SK-N-SH treated with all-trans-retinoic acid at 6 μM for 48 hours (cell line): ENCODE measurements around the gene KLF12.

ENCODE experiments used
- ATAC-seq: fragments of 200-7000 bp; cut with Tn5 transposase; 3 replicates; pipeline ENCODE4 v1.9.1; 2020; ENCODE audit warnings: mild to moderate bottlenecking, moderate library complexity
- ARNTL ChIP-seq: fragments of 450-650 bp; formaldehyde crosslinking; IDR thresholded peaks from 2 replicates; pipeline ENCODE4 v1.5.0; 2020; ENCODE audit warnings: low read depth, mild to moderate bottlenecking, moderate library complexity, borderline replicate concordance
- BACH2 ChIP-seq: fragments of 250-450 bp; sonication (Bioruptor Pico); IDR thresholded peaks from 2 replicates; pipeline ENCODE4 v1.9.0; 2021; ENCODE audit warnings: mild to moderate bottlenecking, borderline replicate concordance
- CSDC2 ChIP-seq: fragments of 250-450 bp; sonication (Bioruptor Pico); IDR thresholded peaks from 2 replicates; pipeline ENCODE4 v1.5.0; 2020; ENCODE audit warnings: mild to moderate bottlenecking, moderate library complexity
- ESRRG ChIP-seq: fragments of 250-450 bp; sonication (Bioruptor Pico); IDR thresholded peaks from 2 replicates; pipeline ENCODE4 v1.6.1; 2021; ENCODE audit warnings: mild to moderate bottlenecking
- GLIS3 ChIP-seq: fragments of 250-450 bp; sonication (Bioruptor Pico); IDR thresholded peaks from 2 replicates; pipeline ENCODE4 v1.5.0; 2020; ENCODE audit warnings: mild to moderate bottlenecking, moderate library complexity
- ISL1 ChIP-seq: fragments of 250-450 bp; sonication (Bioruptor Pico); IDR thresholded peaks from 2 replicates; pipeline ENCODE4 v2.1.2; 2022; ENCODE audit warnings: mild to moderate bottlenecking, moderate library complexity
- OSR1 ChIP-seq: fragments of 250-450 bp; sonication (Bioruptor Pico); IDR thresholded peaks from 2 replicates; pipeline ENCODE4 v1.8.0; 2022; ENCODE audit warnings: moderate library complexity, mild to moderate bottlenecking, inconsistent platforms
- PPARA ChIP-seq: fragments of 250-450 bp; sonication (Bioruptor Pico); IDR thresholded peaks from 2 replicates; pipeline ENCODE4 v1.5.0; 2020; ENCODE audit warnings: mild to moderate bottlenecking, borderline replicate concordance
- RARB ChIP-seq: fragments of 250-450 bp; sonication (Bioruptor Pico); IDR thresholded peaks from 2 replicates; pipeline ENCODE4 v1.8.0; 2021; ENCODE audit warnings: mild to moderate bottlenecking, moderate library complexity
- SNAI2 ChIP-seq: fragments of 250-450 bp; sonication (Bioruptor Pico); IDR thresholded peaks from 2 replicates; pipeline ENCODE4 v1.5.0; 2020; ENCODE audit warnings: mild to moderate bottlenecking, moderate library complexity
- TCF4 ChIP-seq: fragments of 250-450 bp; sonication (Bioruptor Pico); IDR thresholded peaks from 2 replicates; pipeline ENCODE4 v1.8.0; 2021; ENCODE audit warnings: mild to moderate bottlenecking, moderate library complexity, borderline replicate concordance
- TOX ChIP-seq: fragments of 250-450 bp; sonication (Bioruptor Pico); IDR thresholded peaks from 2 replicates; pipeline ENCODE4 v1.8.0; 2021; ENCODE audit warnings: mild to moderate bottlenecking, moderate library complexity, borderline replicate concordance
- ZC3H10 ChIP-seq: fragments of 250-450 bp; sonication (Bioruptor Pico); IDR thresholded peaks from 2 replicates; pipeline ENCODE4 v1.5.1; 2021; ENCODE audit warnings: mild to moderate bottlenecking, moderate library complexity
- ZFP3 ChIP-seq: fragments of 250-450 bp; sonication (Bioruptor Pico); IDR thresholded peaks from 2 replicates; pipeline ENCODE4 v1.5.0; 2020; ENCODE audit warnings: mild to moderate bottlenecking, moderate library complexity
- ZFP30 ChIP-seq: fragments of 450-650 bp; formaldehyde crosslinking; IDR thresholded peaks from 2 replicates; pipeline ENCODE4 v1.5.0; 2022; ENCODE audit warnings: mild to moderate bottlenecking, moderate library complexity
- ZNF565 ChIP-seq: fragments of 450-650 bp; formaldehyde crosslinking; conservative IDR thresholded peaks from 2 replicates; pipeline ENCODE4 v1.5.0; 2020; ENCODE audit warnings: low read depth, mild to moderate bottlenecking, moderate library complexity
- ZNF70 ChIP-seq: fragments of 450-650 bp; formaldehyde crosslinking; IDR thresholded peaks from 2 replicates; pipeline ENCODE4 v1.5.0; 2020; ENCODE audit warnings: mild to moderate bottlenecking, moderate library complexity
- ZNF8 ChIP-seq: fragments of 450-650 bp; formaldehyde crosslinking; IDR thresholded peaks from 2 replicates; pipeline ENCODE4 v1.5.0; 2020; ENCODE audit warnings: mild to moderate bottlenecking, moderate library complexity
- TF ChIP-seq, protein P1 (sequence below): fragments of 250-450 bp; sonication (Bioruptor Pico); IDR thresholded peaks from 2 replicates; pipeline ENCODE4 v1.8.0; 2021; ENCODE audit warnings: low read depth, mild to moderate bottlenecking, moderate library complexity, borderline replicate concordance
- TF ChIP-seq, protein P2 (sequence below): fragments of 250-450 bp; sonication (Bioruptor Pico); IDR thresholded peaks from 2 replicates; pipeline ENCODE4 v1.5.1; 2020; ENCODE audit warnings: low read depth, mild to moderate bottlenecking, moderate library complexity
- TF ChIP-seq, protein P3 (sequence below): fragments of 250-450 bp; sonication (Bioruptor Pico); IDR thresholded peaks from 2 replicates; pipeline ENCODE4 v1.8.0; 2020; ENCODE audit warnings: mild to moderate bottlenecking, moderate library complexity, borderline replicate concordance
- TF ChIP-seq, protein P4 (sequence below): fragments of 250-450 bp; sonication (Bioruptor Pico); IDR thresholded peaks from 2 replicates; pipeline ENCODE4 v1.5.0; 2020; ENCODE audit warnings: mild to moderate bottlenecking, moderate library complexity

KLF12 gene

DNA sequence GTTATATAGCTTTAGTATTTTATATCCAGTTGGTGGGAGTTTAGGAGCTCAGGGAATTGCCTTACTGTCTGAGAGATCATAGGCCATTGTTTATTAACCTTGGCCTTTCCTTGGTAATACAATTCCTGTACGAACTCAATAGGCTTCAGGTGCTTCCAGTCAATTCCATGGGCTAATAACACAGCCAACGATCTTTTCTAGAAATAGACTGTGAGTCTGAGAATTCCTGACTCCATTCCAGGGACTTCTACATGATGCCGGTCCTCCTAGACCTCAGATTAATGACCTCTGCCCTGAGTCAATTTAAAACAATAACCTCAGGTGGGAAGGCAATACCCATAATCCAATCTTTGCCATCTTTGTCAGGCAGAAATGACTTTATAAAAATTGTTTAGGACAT, 39.6 kb upstream of the KLF12 start:
- ATAC-seq = no peak
- TF ChIP-seq ARNTL (CRISPR knock-in tag) = no peak
- TF ChIP-seq ZNF8 (CRISPR knock-in tag) = no peak
- TF ChIP-seq, all 23 proteins: peak for 0

DNA sequence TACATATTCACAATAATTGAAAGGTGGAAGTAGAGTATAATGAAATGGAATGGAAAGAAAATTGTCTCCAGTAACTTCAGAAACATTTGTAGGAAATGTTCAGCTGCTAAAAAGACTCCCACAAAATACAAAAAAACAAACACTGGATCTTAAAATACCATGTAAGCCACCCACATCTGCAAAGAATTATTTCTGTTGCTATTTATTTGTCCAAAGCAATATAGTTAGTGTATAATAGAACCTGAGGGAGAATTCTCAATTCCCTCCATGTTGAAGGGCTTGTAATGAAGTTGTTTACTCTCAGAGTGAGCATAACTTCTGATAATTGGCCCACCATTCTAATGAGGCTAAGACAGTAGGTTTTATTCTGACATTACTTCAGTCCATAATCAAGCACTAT, 37.4 kb upstream of the KLF12 start:
- ATAC-seq = no peak
- TF ChIP-seq ZFP3 (no peak), SNAI2 (CRISPR knock-in tag) (no peak), OSR1 (CRISPR knock-in tag) (no peak), ZNF565 (CRISPR knock-in tag) (no peak), ZC3H10 (CRISPR knock-in tag) (no peak), TCF4 (CRISPR knock-in tag) (no peak), ESRRG (CRISPR knock-in tag) (no peak), ZFP30 (no peak), ZNF8 (CRISPR knock-in tag) (no peak)
- TF ChIP-seq, protein P1, sequence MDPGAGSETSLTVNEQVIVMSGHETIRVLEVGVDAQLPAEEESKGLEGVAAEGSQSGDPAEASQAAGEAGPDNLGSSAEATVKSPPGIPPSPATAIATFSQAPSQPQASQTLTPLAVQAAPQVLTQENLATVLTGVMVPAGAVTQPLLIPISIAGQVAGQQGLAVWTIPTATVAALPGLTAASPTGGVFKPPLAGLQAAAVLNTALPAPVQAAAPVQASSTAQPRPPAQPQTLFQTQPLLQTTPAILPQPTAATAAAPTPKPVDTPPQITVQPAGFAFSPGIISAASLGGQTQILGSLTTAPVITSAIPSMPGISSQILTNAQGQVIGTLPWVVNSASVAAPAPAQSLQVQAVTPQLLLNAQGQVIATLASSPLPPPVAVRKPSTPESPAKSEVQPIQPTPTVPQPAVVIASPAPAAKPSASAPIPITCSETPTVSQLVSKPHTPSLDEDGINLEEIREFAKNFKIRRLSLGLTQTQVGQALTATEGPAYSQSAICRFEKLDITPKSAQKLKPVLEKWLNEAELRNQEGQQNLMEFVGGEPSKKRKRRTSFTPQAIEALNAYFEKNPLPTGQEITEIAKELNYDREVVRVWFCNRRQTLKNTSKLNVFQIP (CRISPR knock-in tag) = no peak
- TF ChIP-seq, protein P2, sequence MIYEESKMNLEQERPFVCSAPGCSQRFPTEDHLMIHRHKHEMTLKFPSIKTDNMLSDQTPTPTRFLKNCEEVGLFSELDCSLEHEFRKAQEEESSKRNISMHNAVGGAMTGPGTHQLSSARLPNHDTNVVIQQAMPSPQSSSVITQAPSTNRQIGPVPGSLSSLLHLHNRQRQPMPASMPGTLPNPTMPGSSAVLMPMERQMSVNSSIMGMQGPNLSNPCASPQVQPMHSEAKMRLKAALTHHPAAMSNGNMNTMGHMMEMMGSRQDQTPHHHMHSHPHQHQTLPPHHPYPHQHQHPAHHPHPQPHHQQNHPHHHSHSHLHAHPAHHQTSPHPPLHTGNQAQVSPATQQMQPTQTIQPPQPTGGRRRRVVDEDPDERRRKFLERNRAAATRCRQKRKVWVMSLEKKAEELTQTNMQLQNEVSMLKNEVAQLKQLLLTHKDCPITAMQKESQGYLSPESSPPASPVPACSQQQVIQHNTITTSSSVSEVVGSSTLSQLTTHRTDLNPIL (CRISPR knock-in tag) = no peak

DNA sequence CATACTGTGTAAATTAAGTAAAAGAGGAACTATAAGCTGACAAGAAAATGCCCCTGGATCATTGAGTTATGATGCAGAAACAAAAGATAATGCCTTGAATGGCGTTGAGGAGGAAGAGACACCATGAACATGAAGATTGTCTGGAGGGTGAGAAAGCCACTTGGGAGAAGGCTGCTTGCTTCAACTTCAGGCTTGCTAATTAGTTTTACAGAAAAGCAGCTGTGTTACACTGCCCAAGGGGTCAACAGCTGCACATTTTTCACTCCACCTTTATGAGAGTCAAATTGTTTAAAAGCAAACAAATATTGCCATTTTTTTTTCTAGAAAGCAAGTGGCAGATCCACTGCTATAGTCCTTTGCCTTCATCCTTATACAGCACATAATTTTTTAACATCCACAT, 35.5 kb upstream of the KLF12 start:
- TF ChIP-seq ZNF8 (CRISPR knock-in tag) = no peak
- no peak for TF ChIP-seq ZFP30
- TF ChIP-seq PPARA (CRISPR knock-in tag) = no peak
- TF ChIP-seq, protein P1 (CRISPR knock-in tag) = no peak
- no peak for TF ChIP-seq ZNF565 (CRISPR knock-in tag)
- TF ChIP-seq, protein P3, sequence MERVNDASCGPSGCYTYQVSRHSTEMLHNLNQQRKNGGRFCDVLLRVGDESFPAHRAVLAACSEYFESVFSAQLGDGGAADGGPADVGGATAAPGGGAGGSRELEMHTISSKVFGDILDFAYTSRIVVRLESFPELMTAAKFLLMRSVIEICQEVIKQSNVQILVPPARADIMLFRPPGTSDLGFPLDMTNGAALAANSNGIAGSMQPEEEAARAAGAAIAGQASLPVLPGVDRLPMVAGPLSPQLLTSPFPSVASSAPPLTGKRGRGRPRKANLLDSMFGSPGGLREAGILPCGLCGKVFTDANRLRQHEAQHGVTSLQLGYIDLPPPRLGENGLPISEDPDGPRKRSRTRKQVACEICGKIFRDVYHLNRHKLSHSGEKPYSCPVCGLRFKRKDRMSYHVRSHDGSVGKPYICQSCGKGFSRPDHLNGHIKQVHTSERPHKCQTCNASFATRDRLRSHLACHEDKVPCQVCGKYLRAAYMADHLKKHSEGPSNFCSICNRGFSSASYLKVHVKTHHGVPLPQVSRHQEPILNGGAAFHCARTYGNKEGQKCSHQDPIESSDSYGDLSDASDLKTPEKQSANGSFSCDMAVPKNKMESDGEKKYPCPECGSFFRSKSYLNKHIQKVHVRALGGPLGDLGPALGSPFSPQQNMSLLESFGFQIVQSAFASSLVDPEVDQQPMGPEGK (CRISPR knock-in tag) = no peak
- no peak for TF ChIP-seq RARB (CRISPR knock-in tag)
- TF ChIP-seq CSDC2 (CRISPR knock-in tag) = no peak
- TF ChIP-seq ZC3H10 (CRISPR knock-in tag) = no peak
- no peak for TF ChIP-seq ARNTL (CRISPR knock-in tag)
- no peak for TF ChIP-seq BACH2 (CRISPR knock-in tag)
- TF ChIP-seq ZFP3 = no peak
- no peak for TF ChIP-seq ISL1 (CRISPR knock-in tag)
- TF ChIP-seq TOX (CRISPR knock-in tag) = no peak
- no peak for TF ChIP-seq SNAI2 (CRISPR knock-in tag)
- TF ChIP-seq, protein P2 (CRISPR knock-in tag) = no peak
- TF ChIP-seq, protein P4, sequence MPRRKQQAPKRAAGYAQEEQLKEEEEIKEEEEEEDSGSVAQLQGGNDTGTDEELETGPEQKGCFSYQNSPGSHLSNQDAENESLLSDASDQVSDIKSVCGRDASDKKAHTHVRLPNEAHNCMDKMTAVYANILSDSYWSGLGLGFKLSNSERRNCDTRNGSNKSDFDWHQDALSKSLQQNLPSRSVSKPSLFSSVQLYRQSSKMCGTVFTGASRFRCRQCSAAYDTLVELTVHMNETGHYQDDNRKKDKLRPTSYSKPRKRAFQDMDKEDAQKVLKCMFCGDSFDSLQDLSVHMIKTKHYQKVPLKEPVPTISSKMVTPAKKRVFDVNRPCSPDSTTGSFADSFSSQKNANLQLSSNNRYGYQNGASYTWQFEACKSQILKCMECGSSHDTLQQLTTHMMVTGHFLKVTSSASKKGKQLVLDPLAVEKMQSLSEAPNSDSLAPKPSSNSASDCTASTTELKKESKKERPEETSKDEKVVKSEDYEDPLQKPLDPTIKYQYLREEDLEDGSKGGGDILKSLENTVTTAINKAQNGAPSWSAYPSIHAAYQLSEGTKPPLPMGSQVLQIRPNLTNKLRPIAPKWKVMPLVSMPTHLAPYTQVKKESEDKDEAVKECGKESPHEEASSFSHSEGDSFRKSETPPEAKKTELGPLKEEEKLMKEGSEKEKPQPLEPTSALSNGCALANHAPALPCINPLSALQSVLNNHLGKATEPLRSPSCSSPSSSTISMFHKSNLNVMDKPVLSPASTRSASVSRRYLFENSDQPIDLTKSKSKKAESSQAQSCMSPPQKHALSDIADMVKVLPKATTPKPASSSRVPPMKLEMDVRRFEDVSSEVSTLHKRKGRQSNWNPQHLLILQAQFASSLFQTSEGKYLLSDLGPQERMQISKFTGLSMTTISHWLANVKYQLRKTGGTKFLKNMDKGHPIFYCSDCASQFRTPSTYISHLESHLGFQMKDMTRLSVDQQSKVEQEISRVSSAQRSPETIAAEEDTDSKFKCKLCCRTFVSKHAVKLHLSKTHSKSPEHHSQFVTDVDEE (CRISPR knock-in tag) = no peak
- TF ChIP-seq TCF4 (CRISPR knock-in tag) = no peak
- TF ChIP-seq GLIS3 (CRISPR knock-in tag) = no peak
- TF ChIP-seq ZNF70 (CRISPR knock-in tag) = no peak
- ATAC-seq = no peak
